Activated T-cell treated with anti-CD3 and anti-CD28 coated beads for 24 hours (primary cell): ENCODE results near the gene PLSCR1.
"Not testable (repeated sequence)": the region's sequence is repeated elsewhere in the genome, so short reads cannot be mapped to it uniquely, and the experiment has no call there.

Experiments
- DNase-seq: peaks from one replicate; pipeline ENCODE4 v3.0.0-alpha.2; 2020; ENCODE audit warnings: low read depth

Gene PLSCR1

GRCh38 chr3:146513386-146514051, 30.9 kb downstream of the PLSCR1 start:
- no peak for DNase-seq

- no peak for DNase-seq
These were observed 32.8 kb downstream of the PLSCR1 start for GRCh38 chr3:146511402-146512134.

GRCh38 chr3:146507331-146508120, 36.9 kb downstream of the PLSCR1 start:
- no peak for DNase-seq

- DNase-seq, result no peak
These were observed 38.9 kb downstream of the PLSCR1 start for GRCh38 chr3:146505516-146505915.

- no peak for DNase-seq
These were observed 39.8 kb downstream of the PLSCR1 start for GRCh38 chr3:146504498-146505197.

GRCh38 chr3:146503461-146504202, 40.8 kb downstream of the PLSCR1 start:
- no peak for DNase-seq

- DNase-seq, result no peak
These were observed 41.4 kb downstream of the PLSCR1 start for GRCh38 chr3:146502887-146503460.

GRCh38 chr3:146501752-146502151, 42.7 kb downstream of the PLSCR1 start:
- DNase-seq, result no peak

GRCh38 chr3:146499701-146500100, 44.7 kb downstream of the PLSCR1 start:
- no peak for DNase-seq

- peak; percentile 7 for DNase-seq
These were observed 46.2 kb downstream of the PLSCR1 start for GRCh38 chr3:146498002-146498736.

- DNase-seq, result not testable (repeated sequence)
These were observed 47.1 kb downstream of the PLSCR1 start for GRCh38 chr3:146497145-146497843.

GRCh38 chr3:146496726-146497125, 47.7 kb downstream of the PLSCR1 start:
- DNase-seq, result no peak

- DNase-seq, result no peak
These were observed 48.2 kb downstream of the PLSCR1 start for GRCh38 chr3:146496251-146496650.

GRCh38 chr3:146493761-146494160, 50.6 kb downstream of the PLSCR1 start:
- no peak for DNase-seq

GRCh38 chr3:146493221-146493620, 51.2 kb downstream of the PLSCR1 start:
- DNase-seq, result no peak

GRCh38 chr3:146491303-146491702, 53.1 kb downstream of the PLSCR1 start:
- no peak for DNase-seq

- DNase-seq, result no peak
These were observed 59.1 kb downstream of the PLSCR1 start for GRCh38 chr3:146485297-146485696.

GRCh38 chr3:146476094-146476740, 68.2 kb downstream of the PLSCR1 start:
- DNase-seq, result no peak

- DNase-seq, result not testable (repeated sequence)
These were observed 69.4 kb downstream of the PLSCR1 start for GRCh38 chr3:146474976-146475375.
